ENCODE measurements around the gene ADD1. TPM values are rescaled to one million over a fixed set of nuclear protein-coding genes. Genes with fewer than 3 reads are reported as not detected.

ADD1 gene
- total and polyA plus RNA-seq, 8 donors = 70.9 to 160 (median 92.0) TPM

GRCh38 chr4:2924765-2925301, 81.2 kb downstream of the ADD1 start:
- Histone ChIP-seq H3K27me3 (no peaks in the 10 kb centered on the region), H3K27ac (peak overlapping the region in 1 of 4 donors; percentile 17), H3K4me1 (peaks cover 0 to 5% (median 3%) of the 10 kb centered on the region in 3 donors), H3K9me3 (no peaks in the 10 kb centered on the region), H3K4me3 (no peak overlapping the region), H3K36me3 (peaks cover 0 to 38% (median 6%) of the 10 kb centered on the region in 3 donors)
- FAIRE-seq (no peak), ATAC-seq (peak; percentile 32 to 60 (median 50)), DNase-seq (peak in 4 of 6 donors; percentile 13 to 45 (median 28))
- no peak for TF ChIP-seq CTCF (IDR thresholded peaks at IDR 0.05)
- WGBS, 2 donors = 51 to 61% methylated on average over 7 of the region's 7 CpGs
- intact Hi-C loops (cut with DNase I) = no loop called here

GRCh38 chr4:2925496-2925895, 81.9 kb downstream of the ADD1 start:
- H3K27me3 ChIP-seq = no peaks in the 10 kb centered on the region
- WGBS, 2 donors = 91 to 94% methylated on average over 5 of the region's 5 CpGs
- no peak overlapping the region for H3K27ac ChIP-seq
- ATAC-seq (no peak), DNase-seq (peak in 1 of 6 donors; percentile 5), FAIRE-seq (no peak)
- peaks cover 5 to 12% (median 9%) of the 10 kb centered on the region in 3 donors for H3K4me1 ChIP-seq
- intact Hi-C loops (cut with DNase I) = no loop called here
- no peaks in the 10 kb centered on the region for H3K9me3 ChIP-seq
- H3K36me3 ChIP-seq = peaks cover 0 to 38% (median 6%) of the 10 kb centered on the region in 3 donors
- TF ChIP-seq CTCF (IDR thresholded peaks at IDR 0.05) = no peak
- H3K4me3 ChIP-seq = no peak overlapping the region

GRCh38 chr4:2925931-2926860, 82.6 kb downstream of the ADD1 start:
- H3K27me3 ChIP-seq = no peaks in the 10 kb centered on the region
- WGBS, 2 donors = 93 to 95% methylated on average over 41 of the region's 41 CpGs
- no peak overlapping the region for H3K27ac ChIP-seq
- DNase-seq (peak in 4 of 6 donors; percentile 5 to 56 (median 32)), ATAC-seq (no peak), FAIRE-seq (no peak)
- H3K4me1 ChIP-seq = peaks cover 11 to 16% (median 13%) of the 10 kb centered on the region in 3 donors
- H3K4me3 ChIP-seq = no peak overlapping the region
- no peak for TF ChIP-seq CTCF (IDR thresholded peaks at IDR 0.05)
- H3K9me3 ChIP-seq = no peaks in the 10 kb centered on the region
- intact Hi-C loops (cut with DNase I) = no loop called here
- H3K36me3 ChIP-seq = peaks cover 0 to 38% (median 6%) of the 10 kb centered on the region in 3 donors

GRCh38 chr4:2927016-2927695, 83.5 kb downstream of the ADD1 start:
- Histone ChIP-seq H3K4me3 (no peak overlapping the region), H3K27ac (no peak overlapping the region), H3K9me3 (no peaks in the 10 kb centered on the region), H3K4me1 (peaks cover 11 to 16% (median 13%) of the 10 kb centered on the region in 3 donors), H3K36me3 (peaks cover 0 to 38% (median 6%) of the 10 kb centered on the region in 3 donors), H3K27me3 (no peaks in the 10 kb centered on the region)
- DNase-seq (peak in 4 of 6 donors; percentile 8 to 50 (median 30)), FAIRE-seq (no peak), ATAC-seq (no peak)
- intact Hi-C loops (cut with DNase I) = no loop called here
- WGBS, 2 donors = 95 to 97% methylated on average over 18 of the region's 18 CpGs
- TF ChIP-seq CTCF (IDR thresholded peaks at IDR 0.05) = no peak
